ENCODE measurements around the gene GNRH2. TPM values are rescaled to one million over a fixed set of nuclear protein-coding genes. Genes with fewer than 3 reads are reported as not detected.
"Not testable (repeated sequence)": the region's sequence is repeated elsewhere in the genome, so short reads cannot be mapped to it uniquely, and the experiment has no call there.

Gene GNRH2
- total RNA-seq, 2 donors from 2014 or later: 2.5 TPM; not detected in 1

DNA sequence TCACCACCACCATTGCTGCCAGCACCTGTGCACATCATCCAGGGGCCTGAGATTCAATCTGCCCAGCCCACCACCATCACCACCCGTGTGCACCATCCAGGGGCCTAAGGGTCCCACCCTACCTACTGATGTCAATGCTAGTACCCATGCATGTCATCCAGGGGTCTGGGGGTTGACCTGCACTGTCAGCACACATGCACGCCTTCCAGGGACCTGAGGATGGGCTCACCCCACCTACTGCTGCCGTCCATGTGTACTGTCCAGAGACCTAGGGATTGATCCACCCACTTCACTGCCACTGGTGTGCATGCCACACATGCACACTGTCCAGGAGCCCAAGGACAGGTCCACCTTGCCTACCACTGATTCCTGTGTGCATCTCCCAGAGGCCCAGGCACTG is 16.1 kb downstream of the GNRH2 start:
- no peaks in the 10 kb centered on the region for H3K4me1 Mint-ChIP-seq
- no peak overlapping the region for H3K9ac ChIP-seq (ENCODE audit: extremely low read depth, low read length, poor library complexity, severe bottlenecking)
- WGBS, 2 experiments (ENCODE audit: insufficient coverage in 1 of 2, insufficient read length in 1 of 2): 88 to 100% methylated on average over 1 to 3 of the region's 3 CpGs
- no peaks in the 10 kb centered on the region for H3K27me3 ChIP-seq (ENCODE audit: control insufficient read depth, insufficient read depth, low read length, poor library complexity, severe bottlenecking)
- no peaks in the 10 kb centered on the region for H3K36me3 Mint-ChIP-seq (ENCODE audit: low read depth)
- H3K9me3 ChIP-seq (ENCODE audit: control insufficient read depth, low read length): no peaks in the 10 kb centered on the region
- no peak overlapping the region for H3K27ac Mint-ChIP-seq
- DNase-seq: no peak
- H3K27ac ChIP-seq (ENCODE audit: low read depth, low read length): no peak overlapping the region
- no peaks in the 10 kb centered on the region for H3K27me3 Mint-ChIP-seq (ENCODE audit: insufficient read depth)
- H3K4me1 ChIP-seq (ENCODE audit: control insufficient read depth, insufficient read depth, low read length): no peaks in the 10 kb centered on the region
- no peaks in the 10 kb centered on the region for H3K36me3 ChIP-seq (ENCODE audit: control insufficient read depth, insufficient read depth, low read length)
- H3K9me3 Mint-ChIP-seq: no peaks in the 10 kb centered on the region
- no peak overlapping the region for H3K4me3 ChIP-seq (ENCODE audit: low read length)
- TF ChIP-seq, protein P1, sequence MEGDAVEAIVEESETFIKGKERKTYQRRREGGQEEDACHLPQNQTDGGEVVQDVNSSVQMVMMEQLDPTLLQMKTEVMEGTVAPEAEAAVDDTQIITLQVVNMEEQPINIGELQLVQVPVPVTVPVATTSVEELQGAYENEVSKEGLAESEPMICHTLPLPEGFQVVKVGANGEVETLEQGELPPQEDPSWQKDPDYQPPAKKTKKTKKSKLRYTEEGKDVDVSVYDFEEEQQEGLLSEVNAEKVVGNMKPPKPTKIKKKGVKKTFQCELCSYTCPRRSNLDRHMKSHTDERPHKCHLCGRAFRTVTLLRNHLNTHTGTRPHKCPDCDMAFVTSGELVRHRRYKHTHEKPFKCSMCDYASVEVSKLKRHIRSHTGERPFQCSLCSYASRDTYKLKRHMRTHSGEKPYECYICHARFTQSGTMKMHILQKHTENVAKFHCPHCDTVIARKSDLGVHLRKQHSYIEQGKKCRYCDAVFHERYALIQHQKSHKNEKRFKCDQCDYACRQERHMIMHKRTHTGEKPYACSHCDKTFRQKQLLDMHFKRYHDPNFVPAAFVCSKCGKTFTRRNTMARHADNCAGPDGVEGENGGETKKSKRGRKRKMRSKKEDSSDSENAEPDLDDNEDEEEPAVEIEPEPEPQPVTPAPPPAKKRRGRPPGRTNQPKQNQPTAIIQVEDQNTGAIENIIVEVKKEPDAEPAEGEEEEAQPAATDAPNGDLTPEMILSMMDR (conservative IDR thresholded peaks at IDR 0.05): no peak
- no peak overlapping the region for H3K4me3 Mint-ChIP-seq

DNA sequence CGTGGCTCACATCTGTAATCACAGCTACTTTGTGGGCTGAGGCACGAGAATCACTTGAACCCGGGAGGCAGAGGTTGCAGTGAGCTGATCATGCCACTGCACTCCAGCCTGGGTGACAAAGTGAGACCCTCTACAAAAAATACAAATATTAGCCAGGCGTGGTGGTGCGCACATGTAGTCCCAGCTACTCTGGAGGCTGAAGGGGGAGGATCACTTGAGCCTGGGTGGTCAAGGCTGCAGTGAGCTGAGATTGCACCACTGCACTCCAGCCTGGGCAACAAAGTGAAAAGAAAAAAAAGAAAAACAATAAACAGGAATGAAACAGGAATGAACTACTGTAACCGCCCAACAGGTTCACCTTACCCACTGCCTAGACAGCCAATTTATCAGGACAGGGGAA is 20.7 kb downstream of the GNRH2 start:
- peaks cover 21% of the 10 kb centered on the region for H3K27me3 Mint-ChIP-seq (ENCODE audit: insufficient read depth)
- H3K4me3 ChIP-seq (ENCODE audit: low read length); H3K9me3 ChIP-seq (ENCODE audit: control insufficient read depth, low read length); DNase-seq; H3K27me3 ChIP-seq (ENCODE audit: control insufficient read depth, insufficient read depth, low read length, poor library complexity, severe bottlenecking); H3K27ac ChIP-seq (ENCODE audit: low read depth, low read length); H3K9ac ChIP-seq (ENCODE audit: extremely low read depth, low read length, poor library complexity, severe bottlenecking); H3K27ac Mint-ChIP-seq; H3K36me3 Mint-ChIP-seq (ENCODE audit: low read depth); H3K4me3 Mint-ChIP-seq; H3K9me3 Mint-ChIP-seq; H3K4me1 Mint-ChIP-seq; H3K36me3 ChIP-seq (ENCODE audit: control insufficient read depth, insufficient read depth, low read length); H3K4me1 ChIP-seq (ENCODE audit: control insufficient read depth, insufficient read depth, low read length): not testable (repeated sequence)
- 77 to 81% methylated on average over 3 to 6 of the region's 6 CpGs for WGBS, 2 experiments (ENCODE audit: insufficient coverage in 1 of 2, insufficient read length in 1 of 2)

GRCh38 chr20:3067139-3068014 is 24.0 kb downstream of the GNRH2 start:
- H3K4me3 ChIP-seq (ENCODE audit: low read length): no peak overlapping the region
- no peaks in the 10 kb centered on the region for H3K4me1 ChIP-seq (ENCODE audit: control insufficient read depth, insufficient read depth, low read length)
- TF ChIP-seq, protein P1 (conservative IDR thresholded peaks at IDR 0.05): no peak
- no peak overlapping the region for H3K27ac Mint-ChIP-seq
- no peaks in the 10 kb centered on the region for H3K4me1 Mint-ChIP-seq
- H3K9me3 ChIP-seq (ENCODE audit: control insufficient read depth, low read length): no peaks in the 10 kb centered on the region
- H3K27me3 Mint-ChIP-seq (ENCODE audit: insufficient read depth): peaks cover 41% of the 10 kb centered on the region
- no peaks in the 10 kb centered on the region for H3K36me3 Mint-ChIP-seq (ENCODE audit: low read depth)
- H3K9me3 Mint-ChIP-seq: peaks cover 1% of the 10 kb centered on the region
- H3K4me3 Mint-ChIP-seq: no peak overlapping the region
- no peak for DNase-seq
- no peak overlapping the region for H3K27ac ChIP-seq (ENCODE audit: low read depth, low read length)
- H3K27me3 ChIP-seq (ENCODE audit: control insufficient read depth, insufficient read depth, low read length, poor library complexity, severe bottlenecking): peaks cover 19% of the 10 kb centered on the region
- no peaks in the 10 kb centered on the region for H3K36me3 ChIP-seq (ENCODE audit: control insufficient read depth, insufficient read depth, low read length)
- 82 to 87% methylated on average over 19 to 23 of the region's 23 CpGs for WGBS, 2 experiments (ENCODE audit: insufficient coverage in 1 of 2, insufficient read length in 1 of 2)
- no peak overlapping the region for H3K9ac ChIP-seq (ENCODE audit: extremely low read depth, low read length, poor library complexity, severe bottlenecking)
